GM18868 (cell line): ENCODE results near the gene HDDC3.

Experiments
- ATAC-seq: cut with Tn5 transposase; IDR thresholded peaks from one replicate; pipeline ENCODE4 v1.9.1; 2021; ENCODE audit warnings: mild to moderate bottlenecking, moderate library complexity; ENCODE audit not compliant: unreplicated experiment

The HDDC3 gene

DNA sequence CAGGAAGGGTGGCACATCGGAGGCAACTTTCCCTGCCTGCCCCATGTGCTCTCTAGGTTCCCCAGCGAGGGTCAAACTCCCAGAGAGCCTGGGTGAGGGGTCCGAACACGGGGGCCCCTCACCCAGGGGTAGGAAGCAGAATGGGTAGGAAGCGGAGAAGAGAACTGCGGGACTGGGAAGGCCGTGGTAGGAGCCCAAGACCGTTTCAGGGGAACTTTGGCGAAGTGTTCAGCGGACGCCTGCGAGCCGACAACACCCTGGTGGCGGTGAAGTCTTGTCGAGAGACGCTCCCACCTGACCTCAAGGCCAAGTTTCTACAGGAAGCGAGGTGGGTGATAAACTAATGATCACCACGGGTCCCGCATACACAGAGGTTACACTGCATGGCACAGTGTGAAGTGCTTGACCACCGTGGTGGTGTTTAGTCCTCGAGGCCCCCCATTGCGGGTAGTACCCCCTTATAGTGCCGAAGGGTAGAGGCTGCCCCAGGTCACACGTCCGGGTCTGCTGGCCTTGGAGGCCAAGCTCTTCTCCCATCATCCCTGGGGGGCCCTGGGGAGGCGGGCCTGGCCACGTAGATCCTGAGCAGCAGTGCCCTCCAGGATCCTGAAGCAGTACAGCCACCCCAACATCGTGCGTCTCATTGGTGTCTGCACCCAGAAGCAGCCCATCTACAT lies 39.7 kb downstream of the HDDC3 start:
- ATAC-seq, result no peak

DNA sequence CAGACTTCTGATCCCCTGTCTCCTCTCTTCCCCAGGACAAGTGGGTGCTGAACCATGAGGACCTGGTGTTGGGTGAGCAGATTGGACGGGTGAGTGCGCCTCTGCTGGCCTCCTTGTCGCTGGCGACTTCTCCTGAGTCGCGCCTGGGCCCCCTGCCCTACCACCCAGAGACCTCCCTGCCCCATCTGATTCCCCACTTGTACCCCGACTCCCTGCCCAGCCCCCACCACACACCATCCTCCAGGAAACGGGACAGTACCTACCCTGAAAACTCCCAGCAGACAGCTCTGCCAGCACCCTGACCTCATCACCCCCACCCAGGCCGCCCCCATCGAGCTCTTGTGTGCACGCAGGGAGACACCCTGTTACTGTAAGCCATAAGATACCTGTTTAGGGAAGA lies 40.3 kb downstream of the HDDC3 start:
- ATAC-seq, result no peak

DNA sequence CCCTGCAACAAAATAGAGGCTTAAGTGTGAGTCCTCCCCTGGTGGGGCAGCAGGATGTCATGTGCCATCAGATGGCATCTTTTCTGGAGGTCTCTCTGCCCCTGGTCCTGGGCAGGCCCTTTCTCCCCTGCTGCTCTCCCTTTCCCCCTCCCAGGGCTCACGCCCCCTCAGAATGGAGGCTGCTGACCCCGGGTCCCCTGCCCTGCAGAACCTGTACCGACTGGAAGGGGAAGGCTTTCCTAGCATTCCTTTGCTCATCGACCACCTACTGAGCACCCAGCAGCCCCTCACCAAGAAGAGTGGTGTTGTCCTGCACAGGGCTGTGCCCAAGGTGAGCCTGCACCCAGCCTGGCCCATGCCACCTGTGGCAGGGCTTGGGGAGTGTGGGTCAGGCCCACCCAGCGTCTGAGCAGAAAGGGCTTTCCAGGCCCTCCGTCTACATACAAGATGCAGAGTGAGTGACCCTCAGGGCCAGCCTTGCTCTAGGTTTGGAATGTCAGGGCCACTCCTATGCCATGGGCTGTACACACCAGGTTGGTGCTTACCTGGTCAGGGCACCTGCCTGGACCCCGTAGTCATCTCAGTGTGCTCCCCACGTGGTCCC lies 40.9 kb downstream of the HDDC3 start:
- no peak for ATAC-seq

DNA sequence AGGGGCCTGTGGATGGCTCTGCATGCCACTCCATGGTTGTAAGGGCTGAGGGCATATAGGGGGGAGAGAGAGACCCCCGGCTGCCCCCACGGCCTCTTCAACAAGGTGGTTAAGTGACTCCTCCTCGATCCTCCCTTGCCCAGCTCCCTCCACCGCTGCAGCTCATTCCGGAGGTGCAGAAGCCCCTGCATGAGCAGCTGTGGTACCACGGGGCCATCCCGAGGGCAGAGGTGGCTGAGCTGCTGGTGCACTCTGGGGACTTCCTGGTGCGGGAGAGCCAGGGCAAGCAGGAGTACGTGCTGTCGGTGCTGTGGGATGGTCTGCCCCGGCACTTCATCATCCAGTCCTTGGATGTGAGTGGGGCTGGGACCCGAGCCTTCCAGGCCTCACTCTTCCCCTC lies 41.5 kb downstream of the HDDC3 start:
- ATAC-seq, result no peak

DNA sequence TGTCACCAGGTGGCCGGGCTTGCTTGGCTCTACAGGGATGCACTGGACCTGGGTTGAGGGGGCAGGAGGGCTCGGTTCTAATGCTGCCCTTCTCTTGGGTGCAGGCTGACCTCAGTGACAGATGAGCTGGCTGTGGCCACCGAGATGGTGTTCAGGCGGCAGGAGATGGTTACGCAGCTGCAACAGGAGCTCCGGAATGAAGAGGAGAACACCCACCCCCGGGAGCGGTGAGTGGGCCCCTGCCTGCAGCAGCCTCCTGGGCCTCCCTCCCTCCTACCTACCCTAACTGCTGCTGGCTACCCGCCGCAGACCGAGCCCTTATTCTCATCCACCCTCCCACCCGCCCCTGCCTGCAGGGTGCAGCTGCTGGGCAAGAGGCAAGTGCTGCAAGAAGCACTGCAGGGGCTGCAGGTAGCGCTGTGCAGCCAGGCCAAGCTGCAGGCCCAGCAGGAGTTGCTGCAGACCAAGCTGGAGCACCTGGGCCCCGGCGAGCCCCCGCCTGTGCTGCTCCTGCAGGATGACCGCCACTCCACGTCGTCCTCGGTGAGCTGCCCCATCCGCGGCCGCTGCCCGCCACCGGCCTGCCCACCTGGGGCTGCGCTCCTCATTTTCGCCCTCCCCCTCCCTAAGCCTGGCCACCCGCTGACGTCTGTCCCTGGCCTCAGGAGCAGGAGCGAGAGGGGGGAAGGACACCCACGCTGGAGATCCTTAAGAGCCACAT lies 42.5 kb downstream of the HDDC3 start:
- ATAC-seq, result no peak

DNA sequence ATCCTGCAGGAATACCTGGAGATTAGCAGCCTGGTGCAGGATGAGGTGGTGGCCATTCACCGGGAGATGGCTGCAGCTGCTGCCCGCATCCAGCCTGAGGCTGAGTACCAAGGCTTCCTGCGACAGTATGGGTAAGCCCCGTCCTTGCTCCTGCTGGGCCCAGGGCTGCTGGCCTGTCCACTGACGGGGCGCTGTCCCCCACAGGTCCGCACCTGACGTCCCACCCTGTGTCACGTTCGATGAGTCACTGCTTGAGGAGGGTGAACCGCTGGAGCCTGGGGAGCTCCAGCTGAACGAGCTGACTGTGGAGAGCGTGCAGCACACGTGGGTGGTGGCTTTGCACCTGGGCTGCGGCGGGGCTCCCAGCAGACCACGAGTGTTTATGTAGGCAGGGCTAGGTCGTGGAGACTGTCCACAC lies 43.0 kb downstream of the HDDC3 start:
- ATAC-seq, result no peak

DNA sequence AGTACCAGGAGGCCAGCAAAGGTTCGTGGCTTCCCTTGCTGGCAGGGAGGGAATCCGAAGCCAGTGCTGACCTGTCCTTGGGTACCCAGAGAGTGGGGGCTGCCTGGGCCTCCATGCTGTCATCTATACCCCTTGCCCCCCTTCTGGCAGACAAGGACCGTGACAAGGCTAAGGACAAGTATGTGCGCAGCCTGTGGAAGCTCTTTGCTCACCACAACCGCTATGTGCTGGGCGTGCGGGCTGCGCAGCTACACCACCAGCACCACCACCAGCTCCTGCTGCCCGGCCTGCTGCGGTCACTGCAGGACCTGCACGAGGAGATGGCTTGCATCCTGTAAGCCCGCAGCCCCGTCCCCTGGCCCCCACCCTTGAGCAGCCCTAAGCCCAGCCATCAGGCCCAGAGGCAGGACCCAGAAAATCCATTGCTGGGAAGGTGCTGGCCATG lies 45.3 kb downstream of the HDDC3 start:
- ATAC-seq, result no peak

DNA sequence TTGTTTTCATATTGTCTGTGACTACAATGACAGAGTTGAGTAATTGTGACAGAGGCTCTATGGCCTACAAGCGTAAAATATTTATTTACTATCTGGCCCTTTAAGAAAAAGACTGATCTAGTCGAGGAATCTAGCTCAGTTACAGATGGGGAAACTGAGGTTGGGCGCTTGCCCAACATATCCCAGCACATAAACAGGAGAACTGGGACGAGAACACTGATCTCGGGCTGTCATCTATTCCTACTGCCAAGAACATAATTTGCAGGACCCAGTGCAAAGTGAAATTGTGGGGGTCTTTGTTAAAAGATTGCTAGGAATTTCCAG lies 46.1 kb downstream of the HDDC3 start:
- no peak for ATAC-seq

DNA sequence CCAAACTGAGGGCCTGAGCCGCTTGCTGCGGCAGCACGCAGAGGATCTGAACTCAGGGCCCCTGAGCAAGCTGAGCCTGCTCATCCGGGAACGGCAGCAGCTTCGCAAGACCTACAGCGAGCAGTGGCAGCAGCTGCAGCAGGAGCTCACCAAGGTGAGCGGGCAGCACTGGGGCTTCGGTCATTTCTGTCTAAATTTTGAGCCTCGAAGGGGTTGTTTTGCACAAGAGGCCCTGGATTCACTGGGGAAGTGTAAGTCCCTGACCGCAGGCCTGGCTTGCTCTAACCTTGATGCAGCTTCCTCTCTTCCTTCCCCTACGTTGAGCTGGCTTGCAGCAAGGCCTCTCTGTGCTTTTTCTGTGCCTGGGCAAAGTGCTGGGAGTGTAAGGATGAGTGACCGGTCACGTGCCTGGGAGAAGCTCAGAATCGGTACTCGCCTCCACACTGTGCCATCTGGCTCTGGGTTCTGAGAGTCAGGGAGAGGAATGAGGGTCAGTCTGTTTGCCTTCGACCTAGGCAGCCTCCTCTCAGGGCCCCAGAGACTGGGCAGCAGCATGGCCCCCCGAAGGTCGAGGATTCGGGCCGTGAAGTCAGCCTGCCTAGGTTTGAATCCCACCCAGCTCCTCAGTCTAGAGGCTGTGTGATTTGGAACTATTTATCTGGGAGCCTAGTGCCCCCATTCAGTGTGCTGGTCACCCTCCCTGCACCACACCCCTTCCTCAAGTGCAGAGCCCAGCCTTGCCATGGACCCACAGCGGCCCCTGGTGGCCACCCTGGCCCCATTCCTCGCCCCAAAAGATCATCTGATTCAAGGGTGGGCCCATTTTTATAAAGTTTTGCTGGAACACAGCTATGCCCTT lies 46.7 kb downstream of the HDDC3 start:
- no peak for ATAC-seq

DNA sequence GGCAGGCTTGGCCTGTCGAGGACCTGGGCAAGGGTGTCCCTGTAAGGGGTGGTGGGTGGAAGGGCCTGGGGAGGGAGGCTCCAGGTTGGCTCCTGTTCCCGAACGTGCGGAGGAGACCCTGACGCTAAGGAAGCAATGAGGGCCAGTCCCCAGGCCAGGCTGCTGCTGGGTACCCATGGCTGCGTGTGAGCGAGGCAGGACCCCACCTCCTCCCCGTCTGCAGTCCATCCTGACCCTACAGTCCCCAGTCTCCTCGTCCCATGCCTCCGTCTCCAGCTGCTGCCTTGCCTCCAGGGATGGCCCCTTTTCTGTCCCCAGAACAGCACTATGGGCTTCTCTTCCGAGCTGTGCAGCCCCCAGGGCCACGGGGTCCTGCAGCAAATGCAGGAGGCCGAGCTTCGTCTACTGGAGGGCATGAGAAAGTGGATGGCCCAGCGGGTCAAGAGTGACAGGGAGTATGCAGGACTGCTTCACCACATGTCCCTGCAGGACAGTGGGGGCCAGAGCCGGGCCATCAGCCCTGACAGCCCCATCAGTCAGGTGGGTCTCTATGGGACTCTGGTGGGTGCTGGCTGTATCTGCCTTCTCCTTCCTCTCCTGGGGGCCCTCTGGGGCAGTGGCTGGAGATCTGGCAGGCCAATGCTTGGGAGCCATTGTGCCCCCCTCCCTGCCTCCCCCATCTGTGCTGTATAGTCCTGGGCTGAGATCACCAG lies 47.5 kb downstream of the HDDC3 start:
- ATAC-seq, result no peak

DNA sequence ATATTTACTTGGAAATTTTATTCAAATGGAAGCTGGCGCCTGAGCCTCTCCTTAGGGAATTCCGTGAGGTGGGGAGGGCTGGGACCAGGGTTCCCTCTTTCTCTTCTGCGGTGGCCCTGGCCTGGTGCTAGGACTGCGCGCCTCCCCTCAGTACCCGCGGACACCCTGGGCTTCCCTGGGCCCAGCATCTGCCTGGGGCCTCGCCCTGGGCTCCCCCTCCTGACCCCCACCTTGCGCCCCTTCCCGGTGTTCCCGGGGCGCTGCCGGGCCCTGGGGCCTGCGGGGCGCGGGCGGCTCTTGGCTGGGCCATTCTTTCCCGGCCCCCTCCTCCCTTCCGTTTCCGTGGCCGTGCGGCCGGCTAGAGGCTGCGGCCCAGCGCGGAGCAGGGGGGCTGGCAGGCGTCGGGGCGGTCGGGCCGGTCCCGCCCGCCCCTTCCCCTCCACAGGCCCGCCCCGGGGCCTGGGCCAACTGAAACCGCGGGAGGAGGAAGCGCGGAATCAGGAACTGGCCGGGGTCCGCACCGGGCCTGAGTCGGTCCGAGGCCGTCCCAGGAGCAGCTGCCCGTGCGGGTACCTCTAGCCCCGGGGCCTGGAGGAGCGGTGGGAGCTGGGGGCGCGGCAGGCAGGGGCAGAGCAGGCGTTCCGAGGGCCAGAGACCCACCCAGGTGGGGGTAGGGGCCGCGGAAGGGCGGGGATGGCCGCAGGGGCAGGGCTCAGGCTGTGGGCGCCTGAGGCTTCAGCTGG lies 48.2 kb downstream of the HDDC3 start, which contains the start of gene FES:
FES (plus strand) TSS at position 529 of the 743 bp plus-strand sequence. CDS start 542 bp downstream, outside the sequence.
- no peak for ATAC-seq

DNA sequence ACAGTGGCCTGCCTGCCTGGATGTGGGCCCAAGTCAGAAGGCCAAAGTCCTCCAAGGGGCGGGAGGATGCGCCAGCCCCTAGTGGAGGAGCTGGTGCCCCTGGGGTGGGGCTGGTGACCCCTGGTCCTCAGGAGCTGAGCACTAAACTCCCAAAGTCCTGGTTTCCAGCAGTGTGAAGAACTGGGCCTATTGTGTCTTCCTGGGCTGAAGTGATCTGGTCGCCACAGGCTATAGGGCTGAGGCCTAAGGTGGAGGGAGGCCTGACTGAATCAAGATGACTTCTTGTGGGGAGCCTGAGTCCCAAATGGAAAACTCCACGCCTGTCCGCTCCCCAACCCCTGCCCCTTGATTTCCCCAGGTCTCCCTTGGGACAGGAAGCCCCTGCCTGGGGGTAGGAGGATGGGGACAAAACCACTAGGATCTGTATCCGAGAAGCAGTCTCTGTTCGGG lies 48.8 kb downstream of the HDDC3 start:
- ATAC-seq, result no peak

DNA sequence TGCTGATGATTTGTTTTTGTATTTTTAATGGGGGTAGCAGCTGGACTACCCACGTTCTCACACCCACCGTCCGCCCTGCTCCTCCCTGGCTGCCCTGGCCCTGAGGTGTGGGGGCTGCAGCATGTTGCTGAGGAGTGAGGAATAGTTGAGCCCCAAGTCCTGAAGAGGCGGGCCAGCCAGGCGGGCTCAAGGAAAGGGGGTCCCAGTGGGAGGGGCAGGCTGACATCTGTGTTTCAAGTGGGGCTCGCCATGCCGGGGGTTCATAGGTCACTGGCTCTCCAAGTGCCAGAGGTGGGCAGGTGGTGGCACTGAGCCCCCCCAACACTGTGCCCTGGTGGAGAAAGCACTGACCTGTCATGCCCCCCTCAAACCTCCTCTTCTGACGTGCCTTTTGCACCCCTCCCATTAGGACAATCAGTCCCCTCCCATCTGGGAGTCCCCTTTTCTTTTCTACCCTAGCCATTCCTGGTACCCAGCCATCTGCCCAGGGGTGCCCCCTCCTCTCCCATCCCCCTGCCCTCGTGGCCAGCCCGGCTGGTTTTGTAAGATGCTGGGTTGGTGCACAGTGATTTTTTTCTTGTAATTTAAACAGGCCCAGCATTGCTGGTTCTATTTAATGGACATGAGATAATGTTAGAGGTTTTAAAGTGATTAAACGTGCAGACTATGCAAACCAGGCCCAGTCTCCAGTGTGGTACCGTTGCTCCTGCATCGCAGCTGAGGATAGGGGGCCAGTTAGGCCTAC lies 49.4 kb downstream of the HDDC3 start:
- ATAC-seq, result no peak

DNA sequence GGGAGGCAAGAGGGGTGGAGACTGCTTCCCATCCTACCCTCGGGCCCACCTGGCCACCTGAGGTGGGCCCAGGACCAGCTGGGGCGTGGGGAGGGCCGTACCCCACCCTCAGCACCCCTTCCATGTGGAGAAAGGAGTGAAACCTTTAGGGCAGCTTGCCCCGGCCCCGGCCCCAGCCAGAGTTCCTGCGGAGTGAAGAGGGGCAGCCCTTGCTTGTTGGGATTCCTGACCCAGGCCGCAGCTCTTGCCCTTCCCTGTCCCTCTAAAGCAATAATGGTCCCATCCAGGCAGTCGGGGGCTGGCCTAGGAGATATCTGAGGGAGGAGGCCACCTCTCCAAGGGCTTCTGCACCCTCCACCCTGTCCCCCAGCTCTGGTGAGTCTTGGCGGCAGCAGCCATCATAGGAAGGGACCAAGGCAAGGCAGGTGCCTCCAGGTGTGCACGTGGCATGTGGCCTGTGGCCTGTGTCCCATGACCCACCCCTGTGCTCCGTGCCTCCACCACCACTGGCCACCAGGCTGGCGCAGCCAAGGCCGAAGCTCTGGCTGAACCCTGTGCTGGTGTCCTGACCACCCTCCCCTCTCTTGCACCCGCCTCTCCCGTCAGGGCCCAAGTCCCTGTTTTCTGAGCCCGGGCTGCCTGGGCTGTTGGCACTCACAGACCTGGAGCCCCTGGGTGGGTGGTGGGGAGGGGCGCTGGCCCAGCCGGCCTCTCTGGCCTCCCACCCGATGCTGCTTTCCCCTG lies 50.2 kb downstream of the HDDC3 start:
- ATAC-seq, result no peak

DNA sequence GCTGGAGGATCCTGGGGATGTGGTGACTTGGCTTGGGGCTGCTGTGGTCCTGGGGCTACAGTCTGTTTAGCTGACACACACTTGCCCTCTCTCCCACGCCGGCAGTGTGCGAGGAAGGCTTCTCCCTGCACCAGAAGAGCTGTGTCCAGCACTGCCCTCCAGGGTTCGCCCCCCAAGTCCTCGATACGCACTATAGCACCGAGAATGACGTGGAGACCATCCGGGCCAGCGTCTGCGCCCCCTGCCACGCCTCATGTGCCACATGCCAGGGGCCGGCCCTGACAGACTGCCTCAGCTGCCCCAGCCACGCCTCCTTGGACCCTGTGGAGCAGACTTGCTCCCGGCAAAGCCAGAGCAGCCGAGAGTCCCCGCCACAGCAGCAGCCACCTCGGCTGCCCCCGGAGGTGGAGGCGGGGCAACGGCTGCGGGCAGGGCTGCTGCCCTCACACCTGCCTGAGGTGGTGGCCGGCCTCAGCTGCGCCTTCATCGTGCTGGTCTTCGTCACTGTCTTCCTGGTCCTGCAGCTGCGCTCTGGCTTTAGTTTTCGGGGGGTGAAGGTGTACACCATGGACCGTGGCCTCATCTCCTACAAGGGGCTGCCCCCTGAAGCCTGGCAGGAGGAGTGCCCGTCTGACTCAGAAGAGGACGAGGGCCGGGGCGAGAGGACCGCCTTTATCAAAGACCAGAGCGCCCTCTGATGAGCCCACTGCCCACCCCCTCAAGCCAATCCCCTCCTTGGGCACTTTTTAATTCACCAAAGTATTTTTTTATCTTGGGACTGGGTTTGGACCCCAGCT lies 51.0 kb downstream of the HDDC3 start:
- ATAC-seq, result no peak

DNA sequence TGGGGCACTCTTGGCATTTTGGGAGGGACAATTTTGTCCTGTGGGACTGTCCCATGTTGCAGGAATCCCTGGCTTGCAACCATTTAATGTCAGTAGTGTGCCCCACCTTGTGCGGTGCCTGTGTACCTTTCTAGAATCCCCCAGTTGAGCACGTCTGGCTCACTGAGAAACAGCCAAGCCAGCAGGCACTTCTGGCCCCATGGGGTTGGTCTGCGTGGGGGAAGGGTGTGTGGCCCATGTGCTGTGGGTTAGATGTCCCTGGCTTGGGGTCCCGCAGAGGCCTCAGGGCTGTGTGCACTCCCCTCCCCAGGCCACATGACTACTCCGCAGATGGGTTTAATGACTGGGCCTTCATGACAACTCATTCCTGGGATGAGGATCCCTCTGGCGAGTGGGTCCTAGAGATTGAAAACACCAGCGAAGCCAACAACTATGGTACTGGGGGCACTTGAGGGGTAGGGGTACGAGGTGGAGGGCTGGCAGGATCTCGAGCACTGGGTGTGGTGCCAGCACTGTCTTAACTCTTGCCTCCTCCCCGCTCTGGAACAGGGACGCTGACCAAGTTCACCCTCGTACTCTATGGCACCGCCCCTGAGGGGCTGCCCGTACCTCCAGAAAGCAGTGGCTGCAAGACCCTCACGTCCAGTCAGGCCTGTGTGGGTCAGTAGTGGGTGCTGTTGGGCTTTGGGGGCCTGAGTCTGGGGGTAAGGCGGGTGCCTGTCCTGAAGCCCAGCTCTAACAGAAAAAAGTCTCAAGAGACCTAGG lies 51.8 kb downstream of the HDDC3 start:
- no peak for ATAC-seq
